Neural cell (in vitro differentiated cells): ENCODE results near the gene ADARB1. TPM values are rescaled to one million over a fixed set of nuclear protein-coding genes. Genes with fewer than 3 reads are reported as not detected.

Source experiments
- H2AFZ ChIP-seq: fragments of 200-600, 300-800 bp; sonication (generic), shearing (Covaris generic); 2 replicates; pipeline ENCODE4 v1.6.0; 2014; ENCODE audit warnings: low read depth, mild to moderate bottlenecking, antibody characterized with exemption, low read length, moderate library complexity
- H3F3A ChIP-seq: fragments of 200-600 bp; shearing (Covaris generic); 2 replicates; pipeline ENCODE4 v1.6.1; 2016; ENCODE audit warnings: mild to moderate bottlenecking, moderate library complexity, mixed read lengths, antibody characterized with exemption, low read length; ENCODE audit not compliant: insufficient read depth, poor library complexity, severe bottlenecking
- H3K27ac ChIP-seq: fragments of 200-600, 300-800 bp; sonication (generic), shearing (Covaris generic); 2 replicates; pipeline ENCODE4 v1.5.1; 2014; ENCODE audit warnings: mild to moderate bottlenecking, low read length, moderate library complexity
- H3K27me3 ChIP-seq: fragments of 300-800, 200-600 bp; sonication (generic), shearing (Covaris generic); 2 replicates; pipeline ENCODE4 v1.6.0; 2014; ENCODE audit warnings: mild to moderate bottlenecking, low read depth, low read length, moderate library complexity; ENCODE audit not compliant: insufficient read depth
- H3K36me3 ChIP-seq: fragments of 300-800, 200-600 bp; sonication (generic), shearing (Covaris generic); 2 replicates; pipeline ENCODE4 v1.5.1; 2014; ENCODE audit warnings: mild to moderate bottlenecking, antibody characterized with exemption, low read length, moderate library complexity; ENCODE audit not compliant: insufficient read depth
- H3K4me2 ChIP-seq: fragments of 300-800, 200-600 bp; sonication (generic), shearing (Covaris generic); 2 replicates; pipeline ENCODE4 v1.6.0; 2014; ENCODE audit warnings: mild to moderate bottlenecking, low read length
- H3K4me3 ChIP-seq: fragments of 300-800, 200-600 bp; sonication (generic), shearing (Covaris generic); 2 replicates; pipeline ENCODE4 v1.5.1; 2014; ENCODE audit warnings: mild to moderate bottlenecking, low read length, moderate library complexity
- H3K79me2 ChIP-seq: fragments of 200-600 bp; shearing (Covaris generic); replicated peaks from 2 replicates; pipeline ENCODE4 v1.6.0; 2014; ENCODE audit warnings: mild to moderate bottlenecking, low read length, moderate library complexity; ENCODE audit not compliant: insufficient read depth
- H3K9ac ChIP-seq: fragments of 300-800, 200-600 bp; sonication (generic), shearing (Covaris generic); 2 replicates; pipeline ENCODE4 v1.6.1; 2016; ENCODE audit warnings: mild to moderate bottlenecking, low read length, mixed read lengths
- H3K9me2 ChIP-seq: fragments of 200-600 bp; shearing (Covaris generic); 2 replicates; pipeline ENCODE4 v1.6.1; 2016; ENCODE audit warnings: mild to moderate bottlenecking, low read length, mixed read lengths; ENCODE audit not compliant: insufficient read depth
- H3K9me3 ChIP-seq: fragments of 200-600, 300-800 bp; sonication (generic), shearing (Covaris generic); 2 replicates; pipeline ENCODE4 v1.6.1; 2016; ENCODE audit warnings: mild to moderate bottlenecking, mixed run types, low read length, moderate library complexity, mixed read lengths
- H4K20me1 ChIP-seq: fragments of 200-600 bp; shearing (Covaris generic); 2 replicates; pipeline ENCODE4 v1.6.1; 2016; ENCODE audit warnings: mild to moderate bottlenecking, mixed run types; ENCODE audit not compliant: insufficient read depth
- EP300 ChIP-seq: fragments of 450-650 bp; conservative IDR thresholded peaks from 2 replicates; pipeline ENCODE4 v1.6.1; 2014; ENCODE audit warnings: antibody characterized with exemption, mild to moderate bottlenecking, moderate library complexity; ENCODE audit not compliant: poor library complexity, severe bottlenecking
- EZH2 ChIP-seq: fragments of 200-600, 300-800 bp; shearing (Covaris generic), sonication (generic); IDR thresholded peaks from 2 replicates; pipeline ENCODE4 v1.6.1; 2014; ENCODE audit warnings: antibody characterized with exemption, low read length, borderline replicate concordance, mild to moderate bottlenecking; ENCODE audit not compliant: insufficient read depth, poor library complexity, severe bottlenecking
- MXI1 ChIP-seq: fragments of 450-650 bp; conservative IDR thresholded peaks from 2 replicates; pipeline ENCODE4 v1.6.1; 2014; ENCODE audit warnings: antibody characterized with exemption, mild to moderate bottlenecking; ENCODE audit not compliant: poor library complexity, severe bottlenecking
- POLR2AphosphoS5 ChIP-seq: IDR thresholded peaks from 2 replicates; pipeline ENCODE4 v1.6.1; 2012
- RAD21 ChIP-seq: fragments of 450-650 bp; conservative IDR thresholded peaks from 2 replicates; pipeline ENCODE4 v1.6.1; 2014; ENCODE audit warnings: antibody characterized with exemption, mild to moderate bottlenecking, moderate library complexity
- SMC3 ChIP-seq: fragments of 450-650 bp; conservative IDR thresholded peaks from 2 replicates; pipeline ENCODE4 v1.6.1; 2014; ENCODE audit warnings: antibody characterized with exemption, mild to moderate bottlenecking, moderate library complexity; ENCODE audit not compliant: poor library complexity
- TAF1 ChIP-seq: IDR thresholded peaks from 2 replicates; pipeline ENCODE4 v1.6.1; 2012; ENCODE audit warnings: low read depth
- polyA plus RNA-seq: library from polyadenylated mRNA; depleted of rRNA; stranded (reverse); fragments of >200 nt; gene quantifications from 2 replicates; pipeline ENCODE4 v1.2.3, GENCODE V29; 2014
- TF ChIP-seq, protein P1 (sequence below): IDR thresholded peaks from 2 replicates; pipeline ENCODE4 v1.6.1; 2012; ENCODE audit warnings: borderline replicate concordance
- TF ChIP-seq, protein P2 (sequence below): fragments of 450-650 bp; IDR thresholded peaks from 2 replicates; pipeline ENCODE4 v1.5.1; 2014; ENCODE audit warnings: antibody characterized with exemption, mild to moderate bottlenecking, moderate library complexity; ENCODE audit not compliant: poor library complexity, severe bottlenecking

The ADARB1 gene
- polyA plus RNA-seq, 1 donor from 2014 or later = 8.9 TPM

DNA sequence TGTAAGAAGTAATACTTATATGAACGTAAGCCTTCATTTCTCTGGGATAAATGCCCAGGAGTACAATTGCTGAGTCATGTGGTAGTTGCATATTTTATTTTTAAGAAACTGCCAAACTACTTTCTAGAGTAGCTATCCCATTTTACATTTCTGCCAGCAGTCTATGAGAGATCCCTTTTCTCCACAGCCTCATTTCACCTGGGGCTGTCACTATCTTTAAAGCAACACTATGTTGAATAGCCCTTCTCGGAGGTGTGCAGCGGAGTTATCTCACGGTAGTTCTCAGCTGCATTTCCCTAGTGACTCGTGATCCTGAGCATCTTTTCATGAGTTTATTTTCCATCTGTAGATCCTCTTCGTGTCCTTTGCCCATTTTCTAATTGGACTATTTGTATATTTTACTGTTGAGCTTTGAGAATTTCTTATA lies 93.4 kb downstream of the ADARB1 start:
- Histone ChIP-seq H3K27ac (no peak overlapping the region), H3K9me3 (no peaks in the 10 kb centered on the region), H3K4me2 (no peak overlapping the region), H3K9me2 (no peaks in the 10 kb centered on the region), H3K4me3 (no peak overlapping the region), H3K79me2 (no peaks in the 10 kb centered on the region), H3K9ac (no peak overlapping the region), H3K27me3 (no peaks in the 10 kb centered on the region), H3F3A (no peaks in the 10 kb centered on the region), H2AFZ (no peak overlapping the region), H3K36me3 (no peaks in the 10 kb centered on the region), H4K20me1 (no peaks in the 10 kb centered on the region)
- no peak for TF ChIP-seq EP300
- TF ChIP-seq, protein P1, sequence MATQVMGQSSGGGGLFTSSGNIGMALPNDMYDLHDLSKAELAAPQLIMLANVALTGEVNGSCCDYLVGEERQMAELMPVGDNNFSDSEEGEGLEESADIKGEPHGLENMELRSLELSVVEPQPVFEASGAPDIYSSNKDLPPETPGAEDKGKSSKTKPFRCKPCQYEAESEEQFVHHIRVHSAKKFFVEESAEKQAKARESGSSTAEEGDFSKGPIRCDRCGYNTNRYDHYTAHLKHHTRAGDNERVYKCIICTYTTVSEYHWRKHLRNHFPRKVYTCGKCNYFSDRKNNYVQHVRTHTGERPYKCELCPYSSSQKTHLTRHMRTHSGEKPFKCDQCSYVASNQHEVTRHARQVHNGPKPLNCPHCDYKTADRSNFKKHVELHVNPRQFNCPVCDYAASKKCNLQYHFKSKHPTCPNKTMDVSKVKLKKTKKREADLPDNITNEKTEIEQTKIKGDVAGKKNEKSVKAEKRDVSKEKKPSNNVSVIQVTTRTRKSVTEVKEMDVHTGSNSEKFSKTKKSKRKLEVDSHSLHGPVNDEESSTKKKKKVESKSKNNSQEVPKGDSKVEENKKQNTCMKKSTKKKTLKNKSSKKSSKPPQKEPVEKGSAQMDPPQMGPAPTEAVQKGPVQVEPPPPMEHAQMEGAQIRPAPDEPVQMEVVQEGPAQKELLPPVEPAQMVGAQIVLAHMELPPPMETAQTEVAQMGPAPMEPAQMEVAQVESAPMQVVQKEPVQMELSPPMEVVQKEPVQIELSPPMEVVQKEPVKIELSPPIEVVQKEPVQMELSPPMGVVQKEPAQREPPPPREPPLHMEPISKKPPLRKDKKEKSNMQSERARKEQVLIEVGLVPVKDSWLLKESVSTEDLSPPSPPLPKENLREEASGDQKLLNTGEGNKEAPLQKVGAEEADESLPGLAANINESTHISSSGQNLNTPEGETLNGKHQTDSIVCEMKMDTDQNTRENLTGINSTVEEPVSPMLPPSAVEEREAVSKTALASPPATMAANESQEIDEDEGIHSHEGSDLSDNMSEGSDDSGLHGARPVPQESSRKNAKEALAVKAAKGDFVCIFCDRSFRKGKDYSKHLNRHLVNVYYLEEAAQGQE = no peak
- TF ChIP-seq TAF1 = no peak
- TF ChIP-seq EZH2 = no peak
- TF ChIP-seq SMC3 = no peak
- no peak for TF ChIP-seq POLR2AphosphoS5
- TF ChIP-seq, protein P2, sequence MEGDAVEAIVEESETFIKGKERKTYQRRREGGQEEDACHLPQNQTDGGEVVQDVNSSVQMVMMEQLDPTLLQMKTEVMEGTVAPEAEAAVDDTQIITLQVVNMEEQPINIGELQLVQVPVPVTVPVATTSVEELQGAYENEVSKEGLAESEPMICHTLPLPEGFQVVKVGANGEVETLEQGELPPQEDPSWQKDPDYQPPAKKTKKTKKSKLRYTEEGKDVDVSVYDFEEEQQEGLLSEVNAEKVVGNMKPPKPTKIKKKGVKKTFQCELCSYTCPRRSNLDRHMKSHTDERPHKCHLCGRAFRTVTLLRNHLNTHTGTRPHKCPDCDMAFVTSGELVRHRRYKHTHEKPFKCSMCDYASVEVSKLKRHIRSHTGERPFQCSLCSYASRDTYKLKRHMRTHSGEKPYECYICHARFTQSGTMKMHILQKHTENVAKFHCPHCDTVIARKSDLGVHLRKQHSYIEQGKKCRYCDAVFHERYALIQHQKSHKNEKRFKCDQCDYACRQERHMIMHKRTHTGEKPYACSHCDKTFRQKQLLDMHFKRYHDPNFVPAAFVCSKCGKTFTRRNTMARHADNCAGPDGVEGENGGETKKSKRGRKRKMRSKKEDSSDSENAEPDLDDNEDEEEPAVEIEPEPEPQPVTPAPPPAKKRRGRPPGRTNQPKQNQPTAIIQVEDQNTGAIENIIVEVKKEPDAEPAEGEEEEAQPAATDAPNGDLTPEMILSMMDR = no peak
- no peak for TF ChIP-seq RAD21
- TF ChIP-seq MXI1 = no peak

DNA sequence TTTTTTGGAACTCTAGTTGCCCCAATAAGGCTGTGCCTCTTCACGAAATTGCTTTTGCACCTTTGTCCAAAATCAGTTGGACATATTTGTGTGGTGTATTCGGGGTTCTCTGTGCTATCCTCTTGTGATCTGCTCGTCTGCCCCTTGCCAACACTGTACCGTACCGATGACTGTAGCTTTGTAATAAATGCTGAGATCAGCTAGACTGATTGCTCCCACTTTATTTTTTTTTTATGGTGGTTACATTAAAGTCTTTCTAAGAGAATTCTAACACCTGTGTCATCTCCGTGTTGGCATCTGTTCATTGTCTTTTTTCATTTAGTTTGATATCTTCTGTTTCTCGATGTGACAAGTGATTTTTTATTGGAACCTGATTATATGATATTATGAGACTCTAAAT lies 94.1 kb downstream of the ADARB1 start:
- Histone ChIP-seq H3K27me3 (no peaks in the 10 kb centered on the region), H3K4me2 (no peak overlapping the region), H3K27ac (no peak overlapping the region), H2AFZ (no peak overlapping the region), H3K9me2 (no peaks in the 10 kb centered on the region), H3K9me3 (no peaks in the 10 kb centered on the region), H4K20me1 (no peaks in the 10 kb centered on the region), H3K4me3 (no peak overlapping the region), H3K9ac (no peak overlapping the region), H3K79me2 (no peaks in the 10 kb centered on the region), H3K36me3 (no peaks in the 10 kb centered on the region), H3F3A (no peaks in the 10 kb centered on the region)
- TF ChIP-seq EP300 (no peak), TAF1 (no peak), EZH2 (no peak), SMC3 (no peak), POLR2AphosphoS5 (no peak)

DNA sequence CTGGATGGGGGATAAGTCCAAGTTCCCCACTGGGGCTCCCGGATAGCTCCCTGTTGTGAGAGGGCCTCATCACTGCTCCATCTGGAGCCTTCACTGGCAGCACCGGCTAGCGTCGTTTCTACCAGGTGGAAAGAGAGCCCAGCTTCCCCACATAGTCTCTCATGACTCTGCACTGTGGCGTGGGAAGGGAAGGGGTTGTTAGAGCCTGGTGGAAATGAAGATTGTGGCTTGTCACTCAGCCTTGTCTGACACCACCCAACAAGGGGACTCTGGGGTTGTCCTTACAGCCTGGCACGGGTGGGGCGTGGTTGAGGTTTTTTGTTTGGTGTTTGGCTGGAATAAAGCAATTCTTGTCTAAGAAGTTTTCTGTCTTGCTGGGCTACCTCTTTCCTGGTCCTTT lies 94.6 kb downstream of the ADARB1 start:
- Histone ChIP-seq H3K36me3 (no peaks in the 10 kb centered on the region), H3K9ac (no peak overlapping the region), H3K27ac (no peak overlapping the region), H3K9me3 (no peaks in the 10 kb centered on the region), H3K4me2 (no peak overlapping the region), H2AFZ (no peak overlapping the region), H3K79me2 (no peaks in the 10 kb centered on the region), H3K4me3 (no peak overlapping the region), H3K9me2 (no peaks in the 10 kb centered on the region), H3K27me3 (no peaks in the 10 kb centered on the region), H3F3A (no peaks in the 10 kb centered on the region), H4K20me1 (no peaks in the 10 kb centered on the region)
- TF ChIP-seq EZH2 (no peak), TAF1 (no peak), EP300 (no peak), MXI1 (no peak), SMC3 (no peak), POLR2AphosphoS5 (no peak), RAD21 (no peak)
- TF ChIP-seq, protein P1 = no peak
- TF ChIP-seq, protein P2 = no peak
